ENCODE results near the gene ACAP2.

ACAP2 gene

DNA sequence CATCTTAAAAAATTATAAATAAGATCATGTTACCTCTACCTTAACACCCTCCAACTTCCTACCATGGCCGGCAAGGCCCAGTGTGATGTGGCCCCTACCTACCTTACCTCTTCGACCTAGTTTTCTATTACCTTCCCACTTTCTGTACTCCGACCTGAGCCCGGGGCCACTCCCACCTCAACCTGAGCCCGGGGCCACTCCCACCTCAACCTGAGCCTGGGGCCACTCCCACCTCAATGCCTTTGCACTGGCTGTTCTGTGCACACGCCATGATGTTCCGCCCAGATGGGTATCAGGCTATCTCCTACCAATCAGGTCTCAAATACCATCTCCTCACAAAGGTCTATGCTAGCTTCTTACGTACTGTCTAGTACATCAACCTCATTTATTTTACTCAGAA, 105.1 kb downstream of the ACAP2 start:
- no peak for TF ChIP-seq CTCF (IDR thresholded peaks at IDR 0.05; ENCODE audit: insufficient read depth, low read depth, low read length, missing control alignments)
- no peak for DNase-seq (ENCODE audit: low read depth)
- H3K4me3 ChIP-seq (ENCODE audit: low read length), result no peak overlapping the region

DNA sequence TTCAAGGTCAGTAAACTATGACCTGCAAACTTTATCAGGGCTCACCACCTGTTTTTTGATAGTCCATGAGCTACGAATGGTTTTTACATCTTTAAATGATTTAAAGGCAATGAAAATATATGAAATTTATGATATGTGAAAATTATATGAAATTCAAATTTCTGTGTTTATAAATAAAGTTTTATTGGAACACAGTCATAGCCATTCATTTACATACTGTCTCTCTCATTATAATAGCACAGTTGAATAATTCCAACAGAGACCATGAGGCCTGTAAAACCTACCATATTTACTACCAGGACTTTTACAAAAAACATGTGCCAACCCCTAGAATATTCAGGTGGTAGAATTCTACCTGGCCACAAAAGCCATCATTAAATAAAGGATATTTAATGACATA, 107.9 kb downstream of the ACAP2 start:
- no peak for TF ChIP-seq CTCF (IDR thresholded peaks at IDR 0.05; ENCODE audit: insufficient read depth, low read depth, low read length, missing control alignments)
- H3K4me3 ChIP-seq (ENCODE audit: low read length), result no peak overlapping the region
- DNase-seq (ENCODE audit: low read depth), result no peak

GRCh38 chr3:195319060-195319459, 123.8 kb downstream of the ACAP2 start:
- no peak overlapping the region for H3K4me3 ChIP-seq (ENCODE audit: low read length)
- TF ChIP-seq CTCF (IDR thresholded peaks at IDR 0.05; ENCODE audit: insufficient read depth, low read depth, low read length, missing control alignments), result no peak
- no peak for DNase-seq (ENCODE audit: low read depth)

DNA sequence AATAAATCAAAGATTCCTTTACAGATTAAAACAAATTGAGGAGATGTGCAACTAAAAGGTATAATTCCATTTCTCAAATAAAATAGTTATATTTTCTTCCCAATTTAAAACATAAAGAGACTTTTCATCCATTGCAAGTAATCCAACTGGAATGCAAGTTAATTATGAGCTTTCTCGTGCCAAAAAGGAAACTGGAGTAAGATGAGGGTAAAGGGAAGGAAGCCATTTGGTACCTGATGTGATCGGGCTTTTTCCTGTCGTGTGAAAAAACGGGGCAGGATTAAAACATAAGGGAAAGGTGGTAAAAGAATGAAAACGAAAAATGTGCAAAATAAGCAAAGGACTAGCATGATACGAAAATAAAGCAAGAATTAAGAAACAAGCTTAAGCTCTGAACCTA, 130.1 kb downstream of the ACAP2 start:
- no peak for TF ChIP-seq CTCF (IDR thresholded peaks at IDR 0.05; ENCODE audit: insufficient read depth, low read depth, low read length, missing control alignments)
- DNase-seq (ENCODE audit: low read depth), result no peak
- no peak overlapping the region for H3K4me3 ChIP-seq (ENCODE audit: low read length)

DNA sequence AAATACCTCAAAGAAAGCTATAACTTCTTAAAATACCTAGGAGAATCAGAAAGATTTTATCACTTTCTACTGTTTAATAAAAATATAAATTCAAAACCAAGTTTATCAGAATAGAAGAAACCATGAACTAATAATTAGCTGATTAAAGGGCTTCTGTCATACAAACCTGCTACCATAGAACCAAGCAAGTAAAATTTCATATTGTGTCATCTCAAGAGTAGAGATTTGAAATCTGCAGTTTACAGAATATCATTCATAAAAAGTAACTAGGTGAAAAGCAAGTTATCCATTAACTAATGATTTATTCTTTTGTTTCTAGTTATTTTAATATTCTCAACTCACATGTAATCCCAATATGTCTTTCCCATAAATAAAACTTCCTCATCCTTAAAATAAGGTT, 135.1 kb downstream of the ACAP2 start:
- no peak for TF ChIP-seq CTCF (IDR thresholded peaks at IDR 0.05; ENCODE audit: insufficient read depth, low read depth, low read length, missing control alignments)
- no peak overlapping the region for H3K4me3 ChIP-seq (ENCODE audit: low read length)
- no peak for DNase-seq (ENCODE audit: low read depth)

GRCh38 chr3:195306369-195306768, 136.5 kb downstream of the ACAP2 start:
- no peak for DNase-seq (ENCODE audit: low read depth)
- no peak for TF ChIP-seq CTCF (IDR thresholded peaks at IDR 0.05; ENCODE audit: insufficient read depth, low read depth, low read length, missing control alignments)
- no peak overlapping the region for H3K4me3 ChIP-seq (ENCODE audit: low read length)

- no peak for DNase-seq (ENCODE audit: low read depth)
- no peak for TF ChIP-seq CTCF (IDR thresholded peaks at IDR 0.05; ENCODE audit: insufficient read depth, low read depth, low read length, missing control alignments)
- H3K4me3 ChIP-seq (ENCODE audit: low read length), result no peak overlapping the region
These were observed 140.4 kb downstream of the ACAP2 start for GRCh38 chr3:195302431-195302830.

Data from epithelial cell of esophagus (primary cell).